HG03280 (cell line): ENCODE data around the gene HOXA11.

Source experiments
- ATAC-seq: cut with Tn5 transposase; IDR thresholded peaks from one replicate; pipeline ENCODE4 v1.9.1; 2021; ENCODE audit warnings: mild to moderate bottlenecking, moderate library complexity; ENCODE audit not compliant: unreplicated experiment

Gene HOXA11

GRCh38 chr7:27159266-27160144 is 25.5 kb downstream of the HOXA11 start:
- ATAC-seq, result no peak

DNA sequence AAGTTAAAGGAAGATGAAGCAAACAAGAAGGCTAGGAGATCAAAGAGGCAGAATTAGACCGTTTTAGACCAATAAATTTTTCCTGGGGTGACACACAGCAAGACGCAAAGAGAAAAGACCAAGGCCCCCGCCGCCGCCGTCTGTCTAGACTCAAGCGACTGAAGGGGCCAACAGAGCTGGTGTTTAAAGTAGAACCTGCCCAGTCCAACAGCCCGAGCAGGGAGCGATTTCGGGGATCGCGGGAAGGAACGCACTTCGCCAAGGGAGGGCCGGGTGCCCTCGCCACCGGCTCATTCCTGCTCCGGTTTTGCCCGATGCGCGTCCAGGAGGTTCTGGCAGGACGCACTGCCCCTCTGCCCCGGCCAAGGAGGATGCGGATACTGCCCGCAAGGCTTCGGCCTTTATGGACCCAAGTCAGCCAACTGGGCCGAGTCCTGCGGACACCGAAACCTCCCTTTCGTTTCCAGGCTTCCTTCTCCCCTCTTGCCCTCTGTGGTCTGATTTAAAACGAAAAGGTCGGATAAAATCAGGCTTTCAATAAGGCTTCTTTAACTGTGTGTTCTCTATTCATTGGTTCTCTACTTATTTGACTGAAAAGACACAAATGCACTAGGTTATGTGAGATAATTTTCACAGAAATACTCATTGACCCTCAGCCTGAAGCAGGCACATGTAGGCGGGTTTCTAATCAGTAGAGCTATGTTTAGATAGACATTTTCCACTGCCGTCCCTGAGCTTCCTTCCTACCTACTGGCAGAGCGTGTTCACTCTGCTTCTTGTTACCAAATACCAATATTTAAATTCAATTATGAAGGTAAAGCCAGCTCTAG is 26.4 kb downstream of the HOXA11 start:
- no peak for ATAC-seq

DNA sequence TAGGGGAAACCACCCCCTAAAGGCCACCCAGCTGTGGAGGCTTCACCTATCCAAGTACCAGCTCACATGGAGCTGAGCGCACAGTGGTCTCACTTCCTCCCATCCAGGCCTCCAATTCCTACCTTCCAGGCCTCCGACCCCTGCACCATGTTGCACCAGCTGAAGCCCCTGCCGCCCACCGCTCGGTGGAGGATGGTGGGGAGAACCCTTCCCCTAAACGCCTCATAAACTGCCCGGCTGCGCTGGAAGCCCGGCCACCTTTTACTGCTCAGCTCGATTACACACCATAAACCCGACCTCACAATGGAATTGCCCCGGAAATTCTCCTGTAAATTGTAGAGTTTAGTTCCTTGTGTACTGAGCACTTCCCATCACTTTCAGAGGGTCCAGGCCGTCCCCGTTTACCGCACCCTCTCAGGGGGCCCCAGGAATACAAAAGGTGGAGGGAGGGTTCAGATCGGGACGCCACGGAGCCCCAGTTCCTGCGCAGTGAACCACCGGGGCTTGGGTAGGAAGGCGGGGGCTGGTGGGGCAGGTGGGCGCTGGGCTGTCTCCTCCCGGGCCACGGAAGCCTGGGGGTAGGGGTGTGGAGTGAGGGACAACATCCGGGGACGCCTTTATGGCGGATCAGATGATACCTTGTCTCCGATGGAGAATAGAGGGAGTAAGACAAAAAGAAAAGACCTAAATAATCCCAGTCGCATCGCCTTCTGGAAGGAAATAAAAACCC is 27.2 kb downstream of the HOXA11 start:
- no peak for ATAC-seq

- ATAC-seq, result no peak
Observed at GRCh38 chr7:27156916-27157701, 27.9 kb downstream of the HOXA11 start.

DNA sequence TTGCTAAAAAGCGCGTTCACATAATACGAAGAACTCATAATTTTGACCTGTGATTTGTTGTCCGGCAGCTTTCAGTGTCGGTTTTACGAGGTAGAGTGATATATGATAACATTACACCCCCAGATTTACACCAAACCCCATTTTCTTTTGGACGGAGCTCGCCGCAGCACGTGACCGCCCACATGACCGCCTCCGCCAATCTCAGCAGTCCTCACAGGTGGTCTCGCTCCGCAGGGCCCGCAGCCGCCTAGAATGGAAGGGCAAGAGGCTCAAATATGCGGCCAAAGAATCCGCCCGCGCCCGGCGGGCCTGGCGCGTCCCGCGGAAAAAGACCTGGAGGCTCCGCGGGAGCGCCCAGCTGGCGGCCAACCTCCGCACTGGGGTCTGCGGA is 28.5 kb downstream of the HOXA11 start, which contains the start of gene HOXA7:
Gene HOXA7 (minus strand): TSS at position 168 of the 391 bp plus-strand sequence. CDS start 130 bp downstream, at position 38.
- ATAC-seq, result no peak

GRCh38 chr7:27155816-27156507 is 29.1 kb downstream of the HOXA11 start:
- ATAC-seq, result no peak

- ATAC-seq, result no peak
Observed at GRCh38 chr7:27154901-27155815, 29.9 kb downstream of the HOXA11 start.

DNA sequence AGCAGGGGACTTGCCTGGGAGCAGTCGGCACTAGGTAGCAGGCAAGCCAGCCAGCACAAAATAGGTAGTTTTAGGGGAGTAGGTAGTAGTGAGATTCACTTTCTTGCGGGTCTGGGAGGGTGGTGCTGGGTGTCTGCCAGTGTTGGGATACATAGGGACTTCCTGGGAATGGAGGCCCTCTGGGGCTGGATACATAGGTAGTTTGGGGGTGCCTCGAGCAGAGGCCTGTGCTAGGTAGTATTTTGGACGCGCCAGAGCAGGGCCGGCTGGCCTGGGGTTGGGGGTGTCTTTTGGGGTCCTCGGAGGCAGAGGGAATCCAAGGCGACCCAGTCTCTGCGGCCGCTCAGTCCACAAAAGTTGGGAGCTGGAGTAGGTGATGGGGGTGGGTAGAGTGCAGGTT is 30.7 kb downstream of the HOXA11 start:
- no peak for ATAC-seq

- no peak for ATAC-seq
Observed at GRCh38 chr7:27153526-27153925, 31.5 kb downstream of the HOXA11 start.

DNA sequence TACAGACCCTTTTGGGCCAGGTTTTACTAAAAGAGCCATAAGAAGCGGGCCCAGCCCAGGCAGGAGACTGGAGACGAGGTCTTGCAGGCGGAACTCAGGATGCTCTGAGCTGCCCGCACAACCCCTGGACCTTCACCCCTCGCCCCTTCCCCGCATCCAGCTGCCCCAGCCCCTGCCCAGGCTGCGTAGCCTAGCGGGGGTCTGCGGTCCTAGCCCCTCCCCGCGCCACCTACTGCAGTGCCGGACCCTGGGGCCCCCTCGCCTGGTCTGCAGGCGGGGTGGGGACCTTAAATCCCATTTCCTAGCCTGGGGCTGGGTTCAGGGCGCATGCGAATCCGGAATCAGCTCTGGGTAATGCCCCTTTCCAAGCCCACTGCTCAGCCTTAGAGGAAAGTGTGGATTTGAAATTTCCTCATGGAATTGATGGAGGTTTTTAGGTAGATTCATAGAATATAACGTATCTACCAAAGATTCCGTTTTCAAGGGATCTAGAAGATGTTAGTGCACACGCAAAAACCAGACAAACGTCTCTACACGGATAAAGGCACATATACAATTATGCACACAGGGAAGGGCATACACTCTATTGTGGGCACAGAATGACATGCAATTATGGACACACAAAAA is 32.1 kb downstream of the HOXA11 start:
- ATAC-seq, result no peak

DNA sequence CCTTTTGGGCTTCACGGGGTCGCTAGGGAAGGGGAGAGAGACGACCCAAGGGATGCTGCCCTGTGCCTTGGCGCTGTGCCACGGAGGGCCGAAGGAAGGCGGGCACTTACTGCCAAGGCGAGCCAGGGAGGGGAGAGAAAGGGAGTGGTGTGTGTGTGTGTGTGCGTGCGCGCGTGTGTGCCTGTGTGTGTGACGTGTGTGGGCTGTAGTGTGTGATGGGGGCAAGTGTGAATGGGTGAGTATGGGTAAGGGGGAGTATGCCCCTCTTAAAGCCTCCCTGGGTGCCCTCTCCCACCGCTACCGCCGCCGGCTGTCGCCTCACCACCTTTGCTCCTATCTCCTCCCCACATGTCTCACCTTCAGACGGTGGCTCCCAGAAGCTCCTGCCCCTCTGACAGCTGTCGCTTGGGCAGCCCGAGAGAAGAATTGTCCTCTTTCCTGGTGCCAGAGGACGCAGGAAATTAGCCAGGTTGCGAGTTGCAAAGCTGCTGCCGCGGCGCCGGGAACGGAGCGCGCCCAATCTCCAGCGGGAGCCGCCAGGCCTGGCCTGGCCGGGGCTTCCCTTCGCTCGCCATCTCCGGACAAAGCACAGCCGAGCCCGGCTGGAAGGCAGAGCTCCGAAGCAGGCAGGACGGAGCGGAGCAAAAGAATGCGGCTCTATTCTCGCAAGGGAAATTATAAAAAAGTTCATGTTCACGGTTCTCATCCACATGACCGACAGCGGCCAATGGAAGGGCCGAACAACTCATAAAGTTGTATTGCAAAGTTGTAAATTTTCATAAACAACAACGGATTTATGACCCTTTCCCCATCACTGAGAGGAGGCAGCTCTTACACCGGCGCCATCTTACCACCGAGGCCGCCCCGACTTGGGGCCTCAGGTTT is 32.9 kb downstream of the HOXA11 start, which contains the start of gene HOXA3:
Gene HOXA3 (minus strand): TSS at position 653 of the 885 bp plus-strand sequence. CDS start 41,943 bp downstream, outside the sequence.
- no peak for ATAC-seq

DNA sequence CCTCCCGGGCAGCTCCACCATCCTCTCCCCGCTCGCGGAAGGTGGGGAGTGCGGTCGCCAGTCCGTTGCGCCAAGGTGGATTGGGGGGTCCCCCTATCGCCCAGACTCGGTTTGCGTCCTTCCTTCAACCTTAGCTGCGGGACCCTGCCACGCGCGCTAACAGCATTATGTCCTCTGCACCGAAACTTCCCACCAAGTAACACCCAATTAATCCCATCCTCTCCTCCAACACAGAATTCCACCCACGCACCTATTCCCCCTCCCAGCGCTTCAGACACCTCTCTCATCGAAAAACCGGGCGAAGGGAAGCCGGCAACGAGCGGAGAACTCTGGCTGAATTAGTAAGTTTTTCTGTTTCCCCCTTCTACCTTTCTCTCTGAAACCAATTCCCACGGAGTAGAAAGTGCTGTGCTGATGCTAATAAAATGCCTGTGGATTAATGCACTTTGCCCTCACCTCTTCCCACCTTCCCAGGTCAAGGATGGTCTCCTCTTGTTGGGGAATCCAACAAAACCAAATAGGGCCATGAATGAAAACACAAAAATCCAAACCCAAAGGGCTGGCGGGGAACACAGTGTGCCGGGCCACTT is 33.6 kb downstream of the HOXA11 start:
- ATAC-seq, result no peak

DNA sequence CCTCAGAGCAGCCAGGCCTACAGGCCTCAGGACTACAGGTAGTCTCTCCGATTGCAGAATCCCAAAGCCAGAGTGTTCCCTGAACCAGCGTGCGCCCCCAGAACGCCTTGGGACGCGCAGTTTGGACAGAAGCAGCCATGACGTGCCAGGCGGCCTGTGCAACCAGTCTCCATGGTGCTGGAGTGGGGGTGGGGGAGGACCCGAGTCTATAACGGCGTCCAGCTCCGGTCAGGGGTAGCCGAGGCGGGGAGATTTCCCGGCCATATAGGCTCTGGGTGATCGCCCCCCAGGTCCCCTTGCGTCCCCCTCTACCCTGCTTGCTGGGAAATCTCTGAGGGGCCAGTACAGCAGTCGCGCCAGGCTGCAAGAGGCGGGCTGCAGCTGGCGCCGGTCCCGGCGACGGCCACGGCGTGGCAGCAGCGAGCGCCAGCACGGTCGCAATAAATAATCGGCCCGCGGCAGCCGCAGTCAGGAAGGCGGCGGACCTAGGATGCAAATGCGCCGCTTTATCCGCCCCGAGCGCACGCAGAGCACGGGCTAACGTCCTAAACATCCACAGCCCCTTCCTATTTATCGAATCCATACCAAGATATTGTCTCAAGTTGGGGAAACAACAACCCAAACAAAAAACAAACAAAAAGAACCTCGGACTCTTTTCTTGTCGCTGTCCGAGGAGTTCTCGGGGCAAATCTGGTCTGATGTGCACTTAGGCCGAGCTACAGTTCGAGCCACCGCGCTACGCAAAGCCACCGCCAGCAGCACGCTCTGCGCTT is 34.3 kb downstream of the HOXA11 start:
- ATAC-seq, result peak; percentile 86

DNA sequence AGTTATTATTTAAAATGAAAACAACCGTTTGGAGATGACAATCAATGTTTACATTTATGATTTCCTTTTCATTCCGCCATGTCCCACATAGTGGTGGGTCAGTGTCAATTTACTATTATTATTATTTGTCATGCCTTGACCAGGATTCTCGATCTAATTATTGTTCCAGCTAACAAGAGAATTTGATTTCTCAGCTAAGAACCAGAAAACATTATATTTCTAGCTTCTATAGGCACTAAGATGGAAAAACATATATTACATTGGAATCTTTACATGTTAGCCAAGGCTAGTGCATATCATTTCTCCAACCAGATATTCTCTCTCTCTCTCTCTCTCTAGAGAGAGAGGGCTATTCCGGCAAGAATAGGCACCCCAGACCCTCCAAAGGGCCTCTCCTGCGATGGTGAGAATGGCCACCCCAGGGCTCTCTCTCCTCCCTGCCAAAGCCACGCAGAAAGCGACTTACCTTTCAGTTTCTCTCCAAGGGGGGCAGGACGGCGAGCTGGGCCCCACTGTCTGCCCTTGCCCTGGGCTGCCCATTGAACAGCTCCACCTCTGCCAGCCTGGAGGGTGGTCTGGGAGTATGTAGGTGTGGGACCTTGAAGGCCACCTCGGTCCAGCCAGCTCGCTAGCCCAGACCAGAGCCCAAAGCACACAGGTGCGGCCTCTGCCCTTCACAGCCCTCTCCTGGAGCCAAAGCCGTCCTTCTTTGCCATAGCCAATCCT is 35.0 kb downstream of the HOXA11 start:
- peak; percentile 6 for ATAC-seq
